Measurements from ENCODE around the gene DNAAF1.
"Not testable (repeated sequence)": the region's sequence is repeated elsewhere in the genome, so short reads cannot be mapped to it uniquely, and the experiment has no call there.

The DNAAF1 gene

DNA sequence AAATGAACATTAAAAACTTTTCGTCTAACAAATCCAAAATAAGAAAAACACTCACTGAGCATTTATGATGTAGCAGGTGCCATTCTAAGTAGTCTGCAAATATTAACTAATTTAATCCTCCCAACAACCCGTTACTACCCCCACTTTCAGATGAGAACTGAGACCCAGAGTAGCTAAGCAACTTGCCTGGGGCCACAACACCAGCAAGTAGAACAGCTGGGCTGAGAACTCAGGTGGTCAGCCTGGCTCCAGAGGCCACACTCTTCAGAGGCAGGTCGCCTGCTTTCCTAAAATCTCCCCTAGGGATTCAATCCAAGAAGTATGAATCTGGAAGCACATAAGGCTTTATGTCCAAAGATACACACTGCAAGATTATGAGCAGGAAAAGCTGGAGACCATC is 34.6 kb upstream of the DNAAF1 start:
- Histone ChIP-seq H3K36me3 (ENCODE audit: control insufficient read depth, insufficient read depth, low read length) (peaks cover 12% of the 10 kb centered on the region; the same call in 1 of the 2 replicates), H3K9me3 (ENCODE audit: control insufficient read depth, insufficient read depth, low read depth, low read length) (no peaks in the 10 kb centered on the region), H3K27me3 (ENCODE audit: control insufficient read depth, insufficient read depth, low read length) (no peaks in the 10 kb centered on the region), H3K27ac (ENCODE audit: low read depth, low read length) (no peak overlapping the region), H3K9ac (ENCODE audit: low read length) (no peak overlapping the region), H3K4me3 (ENCODE audit: low read depth, low read length) (no peak overlapping the region), H3K4me1 (ENCODE audit: control insufficient read depth, insufficient read depth, low read length) (peaks cover 2% of the 10 kb centered on the region; the same call in 1 of the 2 replicates)

DNA sequence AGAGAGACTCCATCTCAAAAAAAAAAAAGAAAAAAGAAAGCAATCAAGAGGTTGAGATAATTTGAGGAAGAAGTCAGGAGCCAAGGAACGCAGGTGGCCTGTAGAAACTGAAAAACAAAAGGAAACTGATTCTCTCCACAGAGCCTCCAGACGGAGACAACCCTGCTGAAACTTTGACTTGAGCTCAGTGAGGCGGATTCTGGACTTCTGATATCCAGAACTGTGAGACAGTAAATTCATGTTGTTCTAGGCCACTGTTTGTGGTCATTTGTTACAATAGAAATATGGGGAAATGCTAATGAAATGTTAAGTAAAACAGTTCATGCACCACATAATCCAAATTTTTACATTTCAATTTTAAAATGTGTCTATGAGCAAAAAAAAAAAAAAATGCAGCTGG is 33.6 kb upstream of the DNAAF1 start:
- H3K36me3 ChIP-seq (ENCODE audit: control insufficient read depth, insufficient read depth, low read length), result peaks cover 12% of the 10 kb centered on the region; the same call in 1 of the 2 replicates
- no peak overlapping the region for H3K27ac ChIP-seq (ENCODE audit: low read depth, low read length)
- H3K9me3 ChIP-seq (ENCODE audit: control insufficient read depth, insufficient read depth, low read depth, low read length), result no peaks in the 10 kb centered on the region
- H3K4me1 ChIP-seq (ENCODE audit: control insufficient read depth, insufficient read depth, low read length), result peaks cover 3% of the 10 kb centered on the region; the same call in 1 of the 2 replicates
- H3K4me3 ChIP-seq (ENCODE audit: low read depth, low read length), result no peak overlapping the region
- H3K9ac ChIP-seq (ENCODE audit: low read length), result no peak overlapping the region
- no peaks in the 10 kb centered on the region for H3K27me3 ChIP-seq (ENCODE audit: control insufficient read depth, insufficient read depth, low read length)

DNA sequence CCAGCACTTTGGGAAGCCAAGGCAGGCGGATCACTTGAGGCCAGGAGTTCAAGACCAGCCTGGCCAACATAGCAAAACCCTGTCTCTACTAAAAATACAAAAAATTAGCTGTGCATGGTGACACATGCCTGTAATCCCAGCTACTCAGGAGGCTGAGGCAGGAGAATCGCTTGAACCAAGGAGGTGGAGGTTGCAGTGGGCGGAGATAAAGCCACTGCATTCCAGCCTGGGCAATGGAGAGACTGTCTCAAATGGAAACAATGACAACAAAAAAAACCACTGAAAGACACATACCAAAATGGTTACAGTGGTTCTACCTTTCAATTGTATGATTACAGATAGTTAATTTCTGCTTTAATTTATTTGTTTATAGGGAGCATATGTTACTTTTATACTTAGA is 33.2 kb upstream of the DNAAF1 start:
- H3K4me3 ChIP-seq (ENCODE audit: low read depth, low read length); H3K27me3 ChIP-seq (ENCODE audit: control insufficient read depth, insufficient read depth, low read length); H3K9ac ChIP-seq (ENCODE audit: low read length); H3K4me1 ChIP-seq (ENCODE audit: control insufficient read depth, insufficient read depth, low read length); H3K27ac ChIP-seq (ENCODE audit: low read depth, low read length); H3K9me3 ChIP-seq (ENCODE audit: control insufficient read depth, insufficient read depth, low read depth, low read length): not testable (repeated sequence)
- H3K36me3 ChIP-seq (ENCODE audit: control insufficient read depth, insufficient read depth, low read length), result peaks cover 12% of the 10 kb centered on the region; the same call in 1 of the 2 replicates

DNA sequence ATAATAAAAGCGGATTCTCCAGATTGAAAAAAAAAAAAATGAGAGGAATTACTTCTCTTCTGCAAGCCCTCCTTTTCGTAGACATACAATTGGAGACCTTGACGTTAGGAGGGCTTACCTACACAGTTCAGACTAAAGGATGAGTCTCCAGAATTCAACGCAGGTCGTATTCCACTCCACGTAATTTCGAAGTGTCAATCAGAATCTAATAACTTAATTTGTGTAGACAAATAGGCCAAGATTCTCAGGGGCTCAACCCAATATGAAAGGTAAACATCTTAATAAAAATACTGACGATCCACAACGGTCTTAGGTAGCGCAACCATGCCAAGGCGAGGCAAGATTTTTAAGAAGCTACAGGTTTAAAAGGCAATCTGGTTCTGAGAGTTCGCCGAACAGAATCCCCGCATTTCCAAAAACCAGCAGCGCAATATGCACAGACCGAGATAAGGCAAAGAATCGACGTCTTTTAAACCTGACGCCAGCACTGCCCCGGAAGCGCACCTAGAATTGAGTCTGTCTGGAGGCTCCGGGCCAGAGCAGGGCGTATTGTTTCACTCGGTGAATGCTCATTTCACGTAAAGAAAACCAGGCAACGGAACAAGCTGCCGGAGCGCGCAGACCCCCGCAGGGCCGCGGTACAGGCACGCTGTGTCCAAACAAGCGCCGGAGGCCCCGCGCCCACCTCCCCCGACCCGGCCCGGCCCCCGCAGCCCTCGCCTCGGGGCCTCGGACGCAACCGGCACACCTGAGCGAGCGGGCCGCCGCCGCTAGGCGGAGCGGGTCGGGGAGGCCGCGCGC is 29.0 kb upstream of the DNAAF1 start:
- H3K27me3 ChIP-seq (ENCODE audit: control insufficient read depth, insufficient read depth, low read length), result no peaks in the 10 kb centered on the region
- peak overlapping the region; percentile 90 for H3K4me3 ChIP-seq (ENCODE audit: low read depth, low read length)
- peak overlapping the region; percentile 48; the same call in 1 of the 2 replicates for H3K27ac ChIP-seq (ENCODE audit: low read depth, low read length)
- H3K36me3 ChIP-seq (ENCODE audit: control insufficient read depth, insufficient read depth, low read length), result peaks cover 3% of the 10 kb centered on the region
- peak overlapping the region; percentile 97 for H3K9ac ChIP-seq (ENCODE audit: low read length)
- H3K9me3 ChIP-seq (ENCODE audit: control insufficient read depth, insufficient read depth, low read depth, low read length), result no peaks in the 10 kb centered on the region
- peaks cover 7% of the 10 kb centered on the region; the same call in 1 of the 2 replicates for H3K4me1 ChIP-seq (ENCODE audit: control insufficient read depth, insufficient read depth, low read length)

DNA sequence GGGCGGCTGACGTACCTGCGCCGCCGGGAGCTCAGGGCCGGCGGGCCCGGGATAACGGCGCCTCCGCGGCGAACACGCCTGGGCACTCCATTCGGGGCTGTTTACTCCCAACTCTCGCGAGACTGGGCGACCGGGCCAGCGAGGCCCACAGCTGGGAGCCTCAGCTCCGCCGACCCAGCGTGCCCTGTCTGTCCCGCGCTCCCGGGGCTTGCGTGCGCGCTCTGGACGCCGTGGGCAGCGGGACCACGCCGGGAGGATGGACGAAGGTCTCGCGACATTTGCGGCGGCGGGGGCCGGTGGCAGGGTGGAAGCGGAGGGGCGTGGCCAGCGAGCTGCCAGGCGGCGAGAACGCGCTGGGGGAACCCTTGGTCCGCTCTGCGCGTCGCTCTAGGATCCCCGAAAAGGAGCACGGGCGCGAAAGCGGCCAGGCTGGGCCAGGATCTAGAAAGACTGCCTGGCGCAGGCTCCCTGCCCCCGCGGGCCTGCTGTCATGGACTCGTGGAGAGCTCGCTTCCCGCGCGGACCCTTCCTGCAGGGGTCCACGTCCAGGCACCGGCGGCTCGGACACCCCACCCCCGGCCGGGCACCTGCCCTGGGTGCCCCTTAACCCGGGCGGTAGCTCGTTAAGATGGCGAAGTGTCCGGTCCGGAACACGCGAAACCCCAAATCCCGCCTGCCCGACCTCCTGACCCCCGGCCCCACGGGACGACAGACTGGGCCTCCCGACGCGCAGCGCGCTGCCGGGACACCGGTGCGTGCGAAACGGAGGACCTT is 28.2 kb upstream of the DNAAF1 start, which contains the start of gene MBTPS1:
MBTPS1 (minus strand) TSS at position 223 of the 774 bp plus-strand sequence. CDS start 15,159 bp downstream, outside the sequence.
- Histone ChIP-seq H3K4me3 (ENCODE audit: low read depth, low read length) (peak within 1 kb of the TSS; percentile 90), H3K4me1 (ENCODE audit: control insufficient read depth, insufficient read depth, low read length) (peaks cover 7% of the 10 kb centered on the region; the same call in 1 of the 2 replicates)

DNA sequence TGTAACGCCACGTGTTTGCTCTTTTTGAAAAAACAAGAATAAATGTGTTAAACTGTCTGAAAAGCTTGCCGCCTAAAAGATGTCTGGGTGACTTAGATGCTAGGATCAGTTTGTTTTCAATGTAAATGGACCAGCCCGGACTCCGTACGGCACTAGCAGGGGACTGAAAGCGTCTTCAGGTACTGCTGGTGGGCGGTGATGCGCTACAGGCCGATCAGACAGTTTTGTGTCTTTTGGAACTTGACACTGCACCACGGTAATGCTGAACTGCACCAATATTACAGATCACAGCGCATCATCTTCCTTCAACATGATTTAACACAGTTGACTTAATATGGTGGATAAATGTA is 27.6 kb upstream of the DNAAF1 start:
- peaks cover 7% of the 10 kb centered on the region; the same call in 1 of the 2 replicates for H3K4me1 ChIP-seq (ENCODE audit: control insufficient read depth, insufficient read depth, low read length)
- no peaks in the 10 kb centered on the region for H3K27me3 ChIP-seq (ENCODE audit: control insufficient read depth, insufficient read depth, low read length)
- H3K9me3 ChIP-seq (ENCODE audit: control insufficient read depth, insufficient read depth, low read depth, low read length), result no peaks in the 10 kb centered on the region
- peaks cover 8% of the 10 kb centered on the region for H3K36me3 ChIP-seq (ENCODE audit: control insufficient read depth, insufficient read depth, low read length)
- peak overlapping the region; percentile 97 for H3K9ac ChIP-seq (ENCODE audit: low read length)
- H3K27ac ChIP-seq (ENCODE audit: low read depth, low read length), result peak overlapping the region; percentile 71; the same call in 1 of the 2 replicates
- H3K4me3 ChIP-seq (ENCODE audit: low read depth, low read length), result peak overlapping the region; percentile 90

More for the DNA sequence above, 28.2 kb upstream of the DNAAF1 start, which contains the start of gene MBTPS1:
- Histone ChIP-seq H3K27ac (ENCODE audit: low read depth, low read length) (peak within 1 kb of the TSS; percentile 71; the same call in 1 of the 2 replicates), H3K9me3 (ENCODE audit: control insufficient read depth, insufficient read depth, low read depth, low read length) (no peaks in the 10 kb centered on the region), H3K9ac (ENCODE audit: low read length) (peak within 1 kb of the TSS; percentile 97), H3K36me3 (ENCODE audit: control insufficient read depth, insufficient read depth, low read length) (peaks cover 4% of the 10 kb centered on the region; the same call in 1 of the 2 replicates), H3K27me3 (ENCODE audit: control insufficient read depth, insufficient read depth, low read length) (no peaks in the 10 kb centered on the region)

DNA sequence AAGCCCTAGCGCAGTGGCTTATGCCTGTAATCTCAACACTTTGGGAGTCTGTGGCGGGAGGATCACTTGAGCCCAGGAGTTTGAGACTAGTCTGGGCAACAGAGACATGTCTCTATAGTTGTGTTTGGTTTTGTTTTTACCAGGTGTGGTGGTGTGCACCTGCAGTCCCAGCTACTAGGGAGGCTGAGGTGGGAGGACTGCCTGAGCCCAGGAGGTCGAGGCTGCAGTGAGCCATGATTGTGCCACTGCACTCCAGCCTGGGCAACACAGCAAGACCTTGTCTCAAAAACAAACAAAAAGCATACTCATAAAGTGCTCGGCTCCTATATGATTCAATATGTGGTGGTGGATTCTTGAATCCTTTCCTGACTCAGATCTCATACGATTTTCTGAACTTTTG is 26.8 kb upstream of the DNAAF1 start:
- not testable (repeated sequence) for H3K27me3 ChIP-seq (ENCODE audit: control insufficient read depth, insufficient read depth, low read length); H3K9ac ChIP-seq (ENCODE audit: low read length); H3K4me1 ChIP-seq (ENCODE audit: control insufficient read depth, insufficient read depth, low read length); H3K4me3 ChIP-seq (ENCODE audit: low read depth, low read length); H3K9me3 ChIP-seq (ENCODE audit: control insufficient read depth, insufficient read depth, low read depth, low read length); H3K27ac ChIP-seq (ENCODE audit: low read depth, low read length)
- H3K36me3 ChIP-seq (ENCODE audit: control insufficient read depth, insufficient read depth, low read length), result peaks cover 16% of the 10 kb centered on the region

DNA sequence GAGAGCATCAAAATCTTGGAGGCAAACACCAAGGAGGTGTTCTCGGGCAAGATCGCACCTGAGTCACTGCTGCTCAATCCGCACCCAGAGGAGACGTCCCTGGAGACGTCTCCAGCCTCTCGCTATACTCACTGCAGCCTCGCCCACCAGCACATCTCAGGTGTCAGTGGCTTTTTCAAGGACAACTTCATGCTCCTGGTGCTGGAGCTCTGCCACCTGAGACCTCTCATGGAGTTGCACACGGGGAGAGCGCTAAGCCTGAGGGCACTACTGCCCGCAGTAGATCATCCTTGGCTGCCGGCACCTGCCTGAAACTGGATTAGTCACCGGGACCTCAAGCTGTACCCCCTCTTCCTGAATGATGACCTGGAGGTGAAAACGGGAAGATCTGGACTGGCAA is 25.7 kb upstream of the DNAAF1 start:
- Histone ChIP-seq H3K36me3 (ENCODE audit: control insufficient read depth, insufficient read depth, low read length) (peaks cover 27% of the 10 kb centered on the region), H3K9me3 (ENCODE audit: control insufficient read depth, insufficient read depth, low read depth, low read length) (no peaks in the 10 kb centered on the region), H3K9ac (ENCODE audit: low read length) (no peak overlapping the region)

DNA sequence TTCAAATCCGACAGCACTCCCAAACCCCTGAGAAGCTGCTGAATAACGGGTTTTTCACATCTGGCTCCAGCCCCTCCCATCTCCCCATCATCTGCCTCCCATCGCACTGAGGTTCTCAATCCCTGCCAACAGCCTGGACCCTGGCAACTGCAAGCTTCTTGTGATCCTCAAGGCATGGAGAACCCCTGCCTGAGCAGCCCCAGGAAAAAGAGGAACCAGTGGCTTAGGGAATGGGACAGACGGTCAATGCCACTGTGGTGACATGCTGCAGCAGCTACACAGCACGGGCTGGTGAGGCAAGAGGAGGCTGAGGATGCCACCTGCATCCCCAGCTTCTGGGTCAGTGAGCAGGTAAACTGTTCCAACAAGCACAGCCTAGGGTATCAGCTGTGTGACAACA is 25.1 kb upstream of the DNAAF1 start:
- H3K4me1 ChIP-seq (ENCODE audit: control insufficient read depth, insufficient read depth, low read length), result peaks cover 7% of the 10 kb centered on the region; the same call in 1 of the 2 replicates
- H3K27me3 ChIP-seq (ENCODE audit: control insufficient read depth, insufficient read depth, low read length), result no peaks in the 10 kb centered on the region
- no peak overlapping the region for H3K9ac ChIP-seq (ENCODE audit: low read length)
- no peak overlapping the region for H3K4me3 ChIP-seq (ENCODE audit: low read depth, low read length)
- H3K27ac ChIP-seq (ENCODE audit: low read depth, low read length), result no peak overlapping the region
- no peaks in the 10 kb centered on the region for H3K9me3 ChIP-seq (ENCODE audit: control insufficient read depth, insufficient read depth, low read depth, low read length)
- H3K36me3 ChIP-seq (ENCODE audit: control insufficient read depth, insufficient read depth, low read length), result peaks cover 29% of the 10 kb centered on the region

More for the DNA sequence above, 25.7 kb upstream of the DNAAF1 start:
- peaks cover 7% of the 10 kb centered on the region; the same call in 1 of the 2 replicates for H3K4me1 ChIP-seq (ENCODE audit: control insufficient read depth, insufficient read depth, low read length)
- no peak overlapping the region for H3K4me3 ChIP-seq (ENCODE audit: low read depth, low read length)
- H3K27me3 ChIP-seq (ENCODE audit: control insufficient read depth, insufficient read depth, low read length), result no peaks in the 10 kb centered on the region
- no peak overlapping the region for H3K27ac ChIP-seq (ENCODE audit: low read depth, low read length)

DNA sequence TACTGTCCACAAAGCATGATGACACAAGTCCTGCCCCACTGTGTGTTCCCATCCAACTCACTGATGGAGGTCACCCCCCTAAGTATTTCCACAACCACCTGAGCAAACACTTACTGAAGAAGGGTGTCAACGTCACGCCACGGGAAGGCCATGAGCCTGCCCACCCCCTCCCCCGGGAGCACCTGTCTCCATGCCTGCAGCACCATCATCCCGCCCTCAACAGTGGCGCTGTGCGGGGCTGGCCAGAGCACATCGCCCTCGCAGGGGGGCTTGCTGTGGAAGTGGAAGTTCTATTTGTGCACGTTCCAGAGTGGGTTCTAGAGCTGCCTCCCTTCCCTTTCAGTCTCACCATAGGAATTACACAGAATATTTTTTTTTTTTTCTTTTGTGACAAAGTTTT is 24.1 kb upstream of the DNAAF1 start:
- no peak overlapping the region for H3K9ac ChIP-seq (ENCODE audit: low read length)
- H3K27ac ChIP-seq (ENCODE audit: low read depth, low read length), result no peak overlapping the region
- no peaks in the 10 kb centered on the region for H3K27me3 ChIP-seq (ENCODE audit: control insufficient read depth, insufficient read depth, low read length)
- no peaks in the 10 kb centered on the region for H3K9me3 ChIP-seq (ENCODE audit: control insufficient read depth, insufficient read depth, low read depth, low read length)
- H3K36me3 ChIP-seq (ENCODE audit: control insufficient read depth, insufficient read depth, low read length), result peaks cover 30% of the 10 kb centered on the region
- no peak overlapping the region for H3K4me3 ChIP-seq (ENCODE audit: low read depth, low read length)
- H3K4me1 ChIP-seq (ENCODE audit: control insufficient read depth, insufficient read depth, low read length), result peaks cover 4% of the 10 kb centered on the region; the same call in 1 of the 2 replicates
